Limb (tissue), 2 donors: Measurements from ENCODE around the gene RNF175.

Source experiments
- DNase-seq, 2 donors: peaks; one replicate each; pipeline ENCODE4 v3.0.0-alpha.2; 2016; ENCODE audit errors: extremely low spot score in 2 of 2

The RNF175 gene

GRCh38 chr4:153748378-153748777 lies 11.4 kb downstream of the RNF175 start:
- no peak for DNase-seq

- no peak for DNase-seq
Measured at GRCh38 chr4:153747406-153747955, 12.3 kb downstream of the RNF175 start.

GRCh38 chr4:153745651-153746050 lies 14.2 kb downstream of the RNF175 start:
- no peak for DNase-seq

GRCh38 chr4:153741541-153741940 lies 18.3 kb downstream of the RNF175 start:
- DNase-seq: no peak

- no peak for DNase-seq
Measured at GRCh38 chr4:153735906-153736461, 23.8 kb downstream of the RNF175 start.

- DNase-seq: no peak
Measured at GRCh38 chr4:153733751-153734448, 25.9 kb downstream of the RNF175 start.

GRCh38 chr4:153731239-153731638 lies 28.6 kb downstream of the RNF175 start:
- DNase-seq: peak; percentile 47 to 80

- no peak for DNase-seq
Measured at GRCh38 chr4:153729895-153730294, 29.9 kb downstream of the RNF175 start.

GRCh38 chr4:153728660-153729059 lies 31.2 kb downstream of the RNF175 start:
- DNase-seq: no peak

GRCh38 chr4:153728151-153728550 lies 31.7 kb downstream of the RNF175 start:
- no peak for DNase-seq

- DNase-seq: no peak
Measured at GRCh38 chr4:153725831-153726154, 34.0 kb downstream of the RNF175 start.

GRCh38 chr4:153725136-153725830 lies 34.5 kb downstream of the RNF175 start:
- no peak for DNase-seq

- DNase-seq: no peak
Measured at GRCh38 chr4:153724606-153725005, 35.2 kb downstream of the RNF175 start.

GRCh38 chr4:153722036-153722435 lies 37.8 kb downstream of the RNF175 start:
- no peak for DNase-seq

GRCh38 chr4:153713866-153714646 lies 45.8 kb downstream of the RNF175 start:
- no peak for DNase-seq

GRCh38 chr4:153710681-153711080 lies 49.1 kb downstream of the RNF175 start:
- DNase-seq: no peak

GRCh38 chr4:153706519-153706918 lies 53.3 kb downstream of the RNF175 start:
- DNase-seq: no peak

- no peak for DNase-seq
Measured at GRCh38 chr4:153705743-153706468, 53.9 kb downstream of the RNF175 start.

- no peak for DNase-seq
Measured at GRCh38 chr4:153704522-153704921, 55.3 kb downstream of the RNF175 start.

- no peak for DNase-seq
Measured at GRCh38 chr4:153684971-153685371, 74.9 kb downstream of the RNF175 start.
